Tibial nerve (tissue), 4 donors: ENCODE measurements around the gene GOLGB1. TPM values are rescaled to one million over a fixed set of nuclear protein-coding genes. Genes with fewer than 3 reads are reported as not detected.

Source experiments
- DNase-seq, 2 donors: peaks; one replicate each; pipeline ENCODE4 v3.0.0-alpha.2; 2019; ENCODE audit warnings: low spot score in 2 of 2
- H3K27ac ChIP-seq, 4 donors: fragments of 200-600 bp; sonication (generic) in 3 of 4; one replicate each; pipeline ENCODE4 v1.5.1; 2017 to 2019; ENCODE audit warnings: mild to moderate bottlenecking in 1 of 4
- H3K27me3 ChIP-seq, 2 donors: fragments of 200-600 bp; sonication (generic) in 1 of 2; one replicate each; pipeline versions ENCODE4 v1.5.1 to v1.6.0; 2017 to 2019
- H3K36me3 ChIP-seq, 3 donors: fragments of 200-600 bp; sonication (generic); one replicate each; pipeline ENCODE4 v1.5.1; 2018 to 2019
- H3K4me1 ChIP-seq, 4 donors: fragments of 200-600 bp; sonication (generic) in 3 of 4; one replicate each; pipeline ENCODE4 v1.5.1; 2017 to 2019
- H3K4me3 ChIP-seq, 4 donors: fragments of 200-600 bp; sonication (generic) in 3 of 4; one replicate each; pipeline ENCODE4 v1.5.1; 2017 to 2019; ENCODE audit warnings: mild to moderate bottlenecking in 1 of 4, moderate library complexity in 1 of 4
- H3K9me3 ChIP-seq, 4 donors: fragments of 200-600 bp; sonication (generic) in 3 of 4; one replicate each; pipeline ENCODE4 v1.5.1; 2017 to 2019
- CTCF ChIP-seq, 5 experiments: fragments of 200-600 bp in 3 of 5; fragments of 450-650 bp in 2 of 5; sonication (generic) in 3 of 5; IDR thresholded peaks; one replicate each; pipeline ENCODE4 v1.5.1; 2016 to 2019; ENCODE audit warnings: antibody characterized with exemption in 5 of 5, mild to moderate bottlenecking in 3 of 5, moderate library complexity in 2 of 5
- EP300 ChIP-seq, 2 donors: sonication (generic); formaldehyde crosslinking; IDR thresholded peaks; one replicate each; pipeline ENCODE4 v1.6.1; 2017; ENCODE audit warnings: antibody characterized with exemption in 2 of 2, mild to moderate bottlenecking in 1 of 2
- POLR2A ChIP-seq, 2 donors: fragments of 450-650 bp; IDR thresholded peaks; one replicate each; pipeline ENCODE4 v1.6.1; 2017; ENCODE audit warnings: antibody characterized with exemption in 2 of 2, mild to moderate bottlenecking in 2 of 2, moderate library complexity in 2 of 2
- WGBS, 2 donors: methylation state at CpG; one replicate each; pipeline ENCODE4 v1.1.5; 2018; 5-methylcytosine and 5-hydroxymethylcytosine counted together
- total RNA-seq, 4 donors: library from RNA; depleted of rRNA; stranded (reverse); fragments of >200 nt; gene quantifications; one replicate each; pipeline ENCODE4 v1.1.0, GENCODE V29; 2016

GOLGB1 gene
- total RNA-seq, 4 donors from 2014 or later = 54.0 to 70.6 (median 60.1) TPM

- TF ChIP-seq CTCF (IDR thresholded peaks at IDR 0.05) (no peak), POLR2A (IDR thresholded peaks at IDR 0.05) (no peak), EP300 (IDR thresholded peaks at IDR 0.05) (no peak)
- Histone ChIP-seq H3K4me1 (no peaks in the 10 kb centered on the region), H3K9me3 (no peaks in the 10 kb centered on the region), H3K4me3 (no peak overlapping the region), H3K36me3 (peaks cover 0 to 5% (median 0%) of the 10 kb centered on the region in 3 donors), H3K27me3 (no peaks in the 10 kb centered on the region), H3K27ac (no peak overlapping the region)
- no peak for DNase-seq
Measured at GRCh38 chr3:121649645-121650044, 99.9 kb downstream of the GOLGB1 start.

GRCh38 chr3:121648219-121648958 is 101.2 kb downstream of the GOLGB1 start:
- Histone ChIP-seq H3K27ac (no peak overlapping the region), H3K9me3 (no peaks in the 10 kb centered on the region), H3K4me1 (no peaks in the 10 kb centered on the region), H3K4me3 (no peak overlapping the region), H3K36me3 (peaks cover 0 to 5% (median 0%) of the 10 kb centered on the region in 3 donors), H3K27me3 (no peaks in the 10 kb centered on the region)
- WGBS, 2 donors = 70 to 72% methylated on average over 6 of the region's 6 CpGs
- DNase-seq = no peak
- TF ChIP-seq EP300 (IDR thresholded peaks at IDR 0.05) (peak; percentile 16 to 56), POLR2A (IDR thresholded peaks at IDR 0.05) (no peak), CTCF (IDR thresholded peaks at IDR 0.05) (no peak)

- Histone ChIP-seq H3K27me3 (no peaks in the 10 kb centered on the region), H3K9me3 (no peaks in the 10 kb centered on the region), H3K36me3 (peaks cover 0 to 13% (median 0%) of the 10 kb centered on the region in 3 donors), H3K4me3 (no peak overlapping the region), H3K4me1 (no peaks in the 10 kb centered on the region), H3K27ac (no peak overlapping the region)
- no peak for DNase-seq
- TF ChIP-seq POLR2A (IDR thresholded peaks at IDR 0.05) (no peak), CTCF (IDR thresholded peaks at IDR 0.05) (no peak), EP300 (IDR thresholded peaks at IDR 0.05) (no peak)
- 94% methylated on average over 5 of the region's 5 CpGs for WGBS, 2 donors
Measured at GRCh38 chr3:121645054-121645453, 104.5 kb downstream of the GOLGB1 start.

- no peak for TF ChIP-seq CTCF (IDR thresholded peaks at IDR 0.05)
- no peak for TF ChIP-seq POLR2A (IDR thresholded peaks at IDR 0.05)
- TF ChIP-seq EP300 (IDR thresholded peaks at IDR 0.05) = no peak
- 82 to 83% methylated on average over 9 of the region's 9 CpGs for WGBS, 2 donors
- DNase-seq = no peak
- no peaks in the 10 kb centered on the region for H3K9me3 ChIP-seq
- no peak overlapping the region for H3K27ac ChIP-seq
- H3K36me3 ChIP-seq = peaks cover 0 to 13% (median 0%) of the 10 kb centered on the region in 3 donors
- H3K4me1 ChIP-seq = no peaks in the 10 kb centered on the region
- H3K27me3 ChIP-seq = no peaks in the 10 kb centered on the region
- no peak overlapping the region for H3K4me3 ChIP-seq
Measured at GRCh38 chr3:121642601-121643314, 106.8 kb downstream of the GOLGB1 start.

GRCh38 chr3:121641127-121641526 is 108.4 kb downstream of the GOLGB1 start:
- no peak for DNase-seq
- H3K4me1 ChIP-seq = no peaks in the 10 kb centered on the region
- H3K27ac ChIP-seq = no peak overlapping the region
- H3K27me3 ChIP-seq = no peaks in the 10 kb centered on the region
- H3K9me3 ChIP-seq = no peaks in the 10 kb centered on the region
- no peak overlapping the region for H3K4me3 ChIP-seq
- H3K36me3 ChIP-seq = peaks cover 0 to 16% (median 0%) of the 10 kb centered on the region in 3 donors
- no peak for TF ChIP-seq EP300 (IDR thresholded peaks at IDR 0.05)
- no peak for TF ChIP-seq POLR2A (IDR thresholded peaks at IDR 0.05)
- no peak for TF ChIP-seq CTCF (IDR thresholded peaks at IDR 0.05)
- 95% methylated on average over 2 of the region's 2 CpGs for WGBS, 2 donors
